ENCODE results near the gene ZDHHC14.

Gene ZDHHC14

GRCh38 chr6:157519255-157520116, 138.5 kb downstream of the ZDHHC14 start:
- TF ChIP-seq CTCF (conservative IDR thresholded peaks at IDR 0.05; ENCODE audit: low read depth, low read length) = no peak
- H3K4me1 ChIP-seq (ENCODE audit: low read depth, poor library complexity, severe bottlenecking) = no peaks in the 10 kb centered on the region

DNA sequence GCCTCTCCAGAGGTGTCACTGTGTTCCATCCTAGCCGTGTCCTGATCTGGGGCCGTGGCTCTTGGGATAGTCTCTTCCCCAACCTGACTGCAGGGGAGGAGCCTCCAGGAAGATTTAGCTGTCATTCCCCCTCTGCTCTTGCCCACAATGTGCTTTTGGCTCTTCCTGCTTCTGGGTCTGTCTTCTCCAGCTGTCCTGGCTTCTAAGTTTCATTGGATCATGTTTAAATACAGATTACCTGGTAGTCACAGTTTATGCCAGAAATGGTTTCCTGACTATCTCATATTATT, 139.1 kb downstream of the ZDHHC14 start:
- Histone ChIP-seq H3K4me2 (no peak overlapping the region), H3K36me3 (ENCODE audit: insufficient read depth) (no peaks in the 10 kb centered on the region), H2AFZ (ENCODE audit: low read depth) (no peak overlapping the region), H3K27me3 (ENCODE audit: insufficient read depth, low read depth) (no peaks in the 10 kb centered on the region), H3K9ac (no peak overlapping the region), H3K79me2 (ENCODE audit: insufficient read depth, low read depth) (no peaks in the 10 kb centered on the region), H3K27ac (no peak overlapping the region), H4K20me1 (ENCODE audit: insufficient read depth) (no peaks in the 10 kb centered on the region), H3K4me3 (IDR thresholded peaks at IDR 0.05; ENCODE audit: insufficient read depth, low read depth, low read length) (no peak overlapping the region), H3K4me1 (ENCODE audit: low read depth, poor library complexity, severe bottlenecking) (no peaks in the 10 kb centered on the region)
- no peak for TF ChIP-seq CTCF (conservative IDR thresholded peaks at IDR 0.05; ENCODE audit: low read depth, low read length)

More at GRCh38 chr6:157519255-157520116, 138.5 kb downstream of the ZDHHC14 start:
- Histone ChIP-seq H2AFZ (ENCODE audit: low read depth) (no peak overlapping the region), H3K4me3 (IDR thresholded peaks at IDR 0.05; ENCODE audit: insufficient read depth, low read depth, low read length) (no peak overlapping the region), H4K20me1 (ENCODE audit: insufficient read depth) (no peaks in the 10 kb centered on the region), H3K36me3 (ENCODE audit: insufficient read depth) (no peaks in the 10 kb centered on the region), H3K79me2 (ENCODE audit: insufficient read depth, low read depth) (no peaks in the 10 kb centered on the region), H3K9ac (no peak overlapping the region), H3K4me2 (no peak overlapping the region), H3K27me3 (ENCODE audit: insufficient read depth, low read depth) (no peaks in the 10 kb centered on the region), H3K27ac (no peak overlapping the region)

- no peak overlapping the region for H3K4me3 ChIP-seq (IDR thresholded peaks at IDR 0.05; ENCODE audit: insufficient read depth, low read depth, low read length)
- H3K27ac ChIP-seq = no peak overlapping the region
- no peak overlapping the region for H3K9ac ChIP-seq
Observed at GRCh38 chr6:157520596-157521361, 139.8 kb downstream of the ZDHHC14 start.

More at GRCh38 chr6:157520596-157521361, 139.8 kb downstream of the ZDHHC14 start:
- Histone ChIP-seq H3K4me2 (no peak overlapping the region), H3K36me3 (ENCODE audit: insufficient read depth) (no peaks in the 10 kb centered on the region), H4K20me1 (ENCODE audit: insufficient read depth) (no peaks in the 10 kb centered on the region), H3K27me3 (ENCODE audit: insufficient read depth, low read depth) (no peaks in the 10 kb centered on the region), H2AFZ (ENCODE audit: low read depth) (no peak overlapping the region), H3K4me1 (ENCODE audit: low read depth, poor library complexity, severe bottlenecking) (no peaks in the 10 kb centered on the region), H3K79me2 (ENCODE audit: insufficient read depth, low read depth) (no peaks in the 10 kb centered on the region)
- TF ChIP-seq CTCF (conservative IDR thresholded peaks at IDR 0.05; ENCODE audit: low read depth, low read length) = no peak
